NCI-H526 (cell line): ENCODE measurements around the gene CDC42SE1.
A peak's percentile ranks its signal among the peaks of the same experiment; 100 is the strongest.

Source experiments
- DNase-seq, 2 experiments: peaks; one replicate each; lab custom pipeline; 2025; lab: John Stamatoyannopoulos, UW

Gene CDC42SE1

DNA sequence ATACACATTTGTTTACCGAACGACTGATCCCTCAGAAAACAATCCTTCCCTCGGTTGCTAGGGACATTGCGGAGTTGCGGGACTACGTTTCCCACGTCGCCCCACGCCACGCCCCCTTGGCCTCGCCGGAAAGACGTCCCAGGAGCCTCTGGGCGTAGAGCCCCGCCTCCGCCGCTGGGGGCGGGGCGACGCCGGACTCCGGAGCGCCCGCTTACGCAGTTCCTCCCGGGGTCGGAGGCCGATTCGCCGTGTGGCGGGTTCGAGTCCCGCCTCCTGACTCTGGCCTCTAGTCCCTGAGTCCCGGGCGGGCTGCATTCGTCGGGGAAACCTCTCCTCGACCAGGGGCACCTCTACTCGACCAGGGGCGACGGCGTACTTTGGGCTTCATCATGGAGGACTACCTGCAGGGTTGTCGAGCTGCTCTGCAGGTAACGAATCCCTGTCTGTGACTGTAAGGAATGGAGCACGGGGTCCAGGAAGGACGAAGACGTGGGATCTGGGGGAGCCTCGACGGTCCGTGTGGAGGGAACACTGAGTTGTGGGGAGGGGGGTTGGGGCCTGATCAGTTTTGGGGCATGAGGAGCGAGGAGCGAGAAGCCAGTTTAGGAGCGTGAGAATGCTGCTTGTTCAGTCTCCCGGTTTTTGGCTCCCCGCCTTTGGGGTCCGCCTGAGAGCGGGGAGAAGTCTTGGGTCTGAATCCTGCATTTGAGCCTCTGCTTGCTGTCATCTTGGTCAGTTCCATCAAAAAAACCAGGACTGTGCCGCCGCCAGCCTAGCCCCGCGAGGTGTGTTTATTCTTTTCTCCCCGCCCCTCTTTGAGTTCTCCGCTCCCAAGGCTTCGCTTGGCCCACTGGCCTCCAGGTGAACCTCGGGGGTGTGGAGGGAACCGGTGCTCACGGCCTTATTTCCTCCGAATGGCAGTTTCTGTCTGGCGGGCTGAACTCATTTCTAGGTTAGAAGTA lies 50.9 kb downstream of the CDC42SE1 start, which contains the start of gene PRUNE1:
Gene PRUNE1 (plus strand): TSS at position 206 of the 962 bp plus-strand sequence. CDS start 184 bp downstream, at position 390.
- peak; percentile 98 to 100 for DNase-seq

DNA sequence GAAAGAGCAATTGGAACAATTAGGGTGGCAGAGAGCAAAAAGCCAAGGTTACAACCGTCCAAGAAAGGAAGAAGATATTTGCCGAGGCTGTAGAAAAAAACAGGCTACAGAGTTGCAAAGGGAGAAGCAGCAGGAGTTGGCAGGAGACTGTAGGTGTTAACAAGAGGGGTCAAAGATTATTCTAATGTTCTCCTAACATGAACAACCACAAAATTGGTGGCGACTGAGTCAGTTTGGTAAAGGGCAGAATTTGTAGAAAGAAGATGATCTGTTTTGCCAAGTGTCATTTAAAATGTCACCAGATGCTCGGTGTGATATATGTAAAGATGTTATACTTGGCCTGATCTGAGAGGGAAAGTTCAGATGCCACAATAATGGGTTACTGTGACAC lies 51.6 kb downstream of the CDC42SE1 start:
- no peak for DNase-seq

DNA sequence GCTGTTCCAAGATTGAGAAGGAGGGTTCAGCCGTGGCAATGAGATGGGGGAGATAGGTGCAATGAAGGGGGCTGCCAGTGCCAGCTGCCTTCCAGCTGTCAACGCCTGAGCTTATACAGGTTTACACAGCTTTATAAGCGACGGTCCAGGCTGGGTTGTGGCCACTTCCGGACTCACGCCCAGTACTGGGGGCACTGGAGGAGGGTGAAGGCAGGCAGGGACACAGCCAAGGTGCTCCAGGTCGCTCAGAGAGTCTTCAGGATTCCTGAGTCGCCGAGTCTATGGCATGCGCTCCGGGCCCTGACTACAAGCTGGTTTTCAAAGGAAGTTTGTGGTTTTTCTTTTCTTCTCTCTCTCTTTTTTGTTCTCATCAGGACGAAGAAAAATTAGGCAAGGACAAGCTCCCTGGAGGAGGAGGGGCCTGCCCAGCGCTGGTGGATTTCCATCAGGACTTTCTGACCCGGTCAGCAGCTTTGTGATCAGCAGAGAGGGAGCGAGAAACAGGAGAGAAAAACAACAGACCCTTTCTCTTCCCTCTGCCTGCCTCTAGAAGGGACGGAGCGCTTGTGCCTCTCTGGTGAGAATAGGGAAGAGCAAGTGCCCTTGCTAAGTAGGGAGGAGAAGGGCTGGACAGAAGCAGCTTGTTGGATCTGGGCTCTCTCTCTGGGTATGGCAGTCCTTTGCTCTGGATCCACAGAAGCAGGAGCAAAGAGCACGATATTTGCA lies 52.9 kb downstream of the CDC42SE1 start, which contains the start of gene MINDY1:
Gene MINDY1 (minus strand): TSS at position 576 of the 726 bp plus-strand sequence. CDS start 4,285 bp downstream, outside the sequence.
- peak; percentile 98 to 99 for DNase-seq

DNA sequence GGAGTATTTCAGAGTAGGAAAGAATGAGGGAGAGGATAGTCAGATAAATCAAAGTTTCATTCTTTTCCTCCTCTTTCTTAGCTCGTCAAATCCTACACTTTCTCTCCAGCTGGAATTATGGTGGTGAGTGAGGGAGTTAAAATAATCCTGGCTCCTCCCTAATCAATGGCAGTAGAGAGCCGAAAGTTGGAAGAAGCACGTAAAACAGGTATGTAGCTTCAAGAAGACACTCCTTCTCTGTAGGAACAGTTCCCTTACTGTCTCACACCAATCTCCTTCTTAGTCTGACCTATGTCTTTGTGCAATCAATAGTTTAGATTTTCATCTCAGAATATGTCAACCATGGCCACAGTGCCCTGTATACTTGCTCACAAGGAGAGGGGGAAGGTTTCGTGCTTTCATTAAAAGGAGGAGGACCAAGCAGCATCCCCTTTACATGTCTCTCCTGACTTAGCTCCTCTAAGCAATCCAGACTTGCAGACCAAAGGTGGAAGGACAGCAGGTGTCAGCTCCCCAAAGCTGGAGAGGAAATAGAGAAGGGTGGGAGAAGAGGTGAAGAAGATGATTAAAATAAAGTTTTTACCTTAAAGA lies 53.6 kb downstream of the CDC42SE1 start:
- DNase-seq: peak; percentile 71 to 77

DNA sequence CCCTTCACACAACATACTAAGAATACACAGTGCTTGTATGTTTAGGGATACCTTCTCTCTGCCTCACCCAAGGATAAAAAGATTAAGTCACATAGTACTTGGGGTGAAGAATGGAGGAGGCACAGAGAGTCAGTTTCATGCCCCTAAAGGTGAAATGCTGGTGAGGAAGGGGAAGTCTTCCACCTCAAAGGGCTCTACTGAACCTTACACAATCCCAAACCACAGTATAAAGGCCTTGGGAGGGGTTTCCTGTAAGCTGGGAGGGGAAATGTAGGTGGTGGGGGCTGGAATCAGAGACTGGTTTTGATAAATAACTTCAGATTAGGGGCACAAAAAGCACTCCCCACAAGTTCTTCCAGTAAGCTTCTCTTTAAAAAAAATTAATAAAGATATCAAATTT lies 56.2 kb downstream of the CDC42SE1 start:
- DNase-seq: no peak

DNA sequence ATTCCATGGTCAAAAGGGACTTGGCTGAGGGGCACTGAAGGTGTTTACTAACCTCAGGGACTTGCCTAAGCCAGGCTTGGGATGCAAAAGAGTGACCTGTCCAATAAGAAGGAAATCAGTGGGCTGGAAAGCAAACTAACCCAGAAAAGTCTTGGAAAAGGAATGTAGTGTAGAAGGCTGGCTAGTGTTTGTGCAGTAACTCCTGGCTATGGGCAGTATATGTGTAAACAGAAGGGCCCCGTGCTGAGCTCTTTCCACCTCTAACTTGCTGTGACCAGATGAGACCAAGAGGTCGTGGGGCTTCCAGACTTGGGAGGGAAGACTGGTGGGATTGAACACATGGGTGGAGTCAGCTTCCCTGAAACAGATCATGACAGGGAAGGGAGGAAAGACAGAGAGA lies 56.8 kb downstream of the CDC42SE1 start:
- DNase-seq: no peak

DNA sequence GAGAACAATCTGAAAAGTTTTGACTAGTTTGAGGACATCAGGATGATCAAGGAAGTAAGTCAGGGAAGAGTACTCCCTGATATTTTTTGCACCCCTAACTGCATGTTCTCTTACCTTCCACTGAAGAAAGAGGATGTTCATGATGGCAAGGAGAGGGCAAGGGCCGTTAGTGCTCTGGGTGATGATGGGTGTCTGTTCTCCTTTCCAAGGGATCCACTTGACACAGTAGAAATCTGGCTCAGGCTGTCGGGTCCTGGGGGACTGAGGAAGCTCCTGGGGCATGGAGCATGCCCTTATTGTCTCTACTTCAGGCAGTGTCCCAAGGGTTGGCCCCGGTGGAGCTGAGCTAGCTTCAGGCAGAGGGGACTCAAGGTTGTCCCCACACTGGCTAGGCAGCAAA lies 57.4 kb downstream of the CDC42SE1 start:
- DNase-seq: no peak

DNA sequence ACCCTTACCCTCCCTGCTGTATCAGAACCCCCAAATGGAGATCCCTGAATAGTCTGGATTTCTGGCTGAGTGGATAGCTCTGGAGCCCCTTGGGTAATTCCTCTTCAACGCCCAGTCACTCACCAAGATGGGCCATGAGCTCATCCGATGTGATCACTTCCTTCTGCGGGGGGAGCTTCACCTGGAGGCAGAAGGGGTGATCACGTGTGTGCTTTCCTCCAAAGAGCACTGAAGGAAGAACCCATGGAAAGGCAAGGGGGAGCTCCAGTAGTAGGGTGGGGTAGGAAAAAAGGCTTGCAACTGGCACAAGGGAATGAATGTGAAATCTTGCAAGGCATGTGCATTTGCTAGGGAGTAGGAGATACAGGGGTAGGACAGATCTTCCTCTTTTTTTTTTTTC lies 57.8 kb downstream of the CDC42SE1 start:
- no peak for DNase-seq
